HG03442 (cell line): ENCODE data around the gene ITPK1.
A peak's percentile ranks its signal among the peaks of the same experiment; 100 is the strongest.
"Not testable (repeated sequence)": the region's sequence is repeated elsewhere in the genome, so short reads cannot be mapped to it uniquely, and the experiment has no call there.

Experiments used
- ATAC-seq: cut with Tn5 transposase; IDR thresholded peaks from one replicate; pipeline ENCODE4 v1.9.1; 2021; ENCODE audit warnings: mild to moderate bottlenecking, moderate library complexity; ENCODE audit not compliant: unreplicated experiment

Gene ITPK1

DNA sequence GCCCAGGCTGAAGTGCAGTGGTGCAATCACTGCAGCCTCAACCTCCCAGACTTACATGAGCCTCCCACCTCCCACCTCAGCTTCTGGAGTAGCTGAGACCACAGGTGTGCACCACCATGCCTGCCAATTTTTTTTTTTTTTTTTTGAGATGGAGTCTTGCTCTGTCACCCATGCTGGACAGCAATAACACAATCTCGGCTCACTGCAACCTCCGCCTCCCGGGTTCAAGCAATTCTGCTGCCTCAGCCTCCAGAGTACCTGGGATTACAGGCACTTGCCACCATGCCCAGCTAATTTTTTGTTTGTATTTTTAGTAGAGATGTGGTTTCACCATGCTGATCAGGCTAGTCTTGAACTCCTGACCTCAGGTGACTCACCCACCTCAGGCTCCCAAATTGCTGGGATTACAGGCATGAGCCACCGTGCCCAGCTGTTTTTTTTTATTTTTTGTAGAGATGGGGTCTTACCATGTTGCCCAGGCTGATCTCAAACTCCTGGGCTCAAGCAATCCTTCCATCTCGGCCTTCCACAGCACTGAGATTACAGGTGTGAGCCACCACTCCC is 15.6 kb upstream of the ITPK1 start:
- not testable (repeated sequence) for ATAC-seq

DNA sequence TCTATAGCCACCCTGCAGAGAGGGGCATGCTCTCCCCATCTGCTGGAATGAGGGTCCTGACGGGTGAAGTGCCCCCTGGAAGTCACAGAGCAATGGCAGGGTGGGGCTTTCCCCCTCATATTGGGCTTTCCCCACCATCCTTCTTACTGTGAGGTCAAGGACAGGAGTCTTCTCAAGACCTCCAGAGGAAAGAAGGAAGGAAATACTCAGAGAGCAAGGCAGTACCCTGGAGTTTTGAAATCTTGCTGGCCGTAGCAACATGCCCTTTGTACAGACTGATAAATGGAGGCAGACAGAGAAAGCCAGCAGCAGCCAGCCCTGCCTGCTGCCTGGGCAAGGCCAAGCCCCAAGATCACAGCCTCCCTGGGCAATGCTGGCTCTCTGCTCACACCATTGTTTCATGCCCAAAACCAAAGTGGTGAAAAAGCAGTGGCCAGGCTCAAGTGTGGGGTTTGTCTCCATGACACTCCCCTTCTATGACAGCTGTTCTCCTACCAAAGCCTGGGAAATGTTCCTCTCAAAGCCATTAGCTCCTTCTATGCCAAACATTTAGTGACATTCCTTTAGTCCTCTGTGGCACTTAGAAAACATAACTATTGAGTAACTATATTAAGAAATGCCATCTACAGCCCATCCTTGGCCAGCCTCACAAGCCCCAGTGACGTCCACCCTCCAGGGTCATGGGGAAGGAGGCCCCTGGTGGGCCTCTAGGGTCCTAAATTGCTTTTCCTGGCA is 13.2 kb upstream of the ITPK1 start:
- ATAC-seq, result no peak

DNA sequence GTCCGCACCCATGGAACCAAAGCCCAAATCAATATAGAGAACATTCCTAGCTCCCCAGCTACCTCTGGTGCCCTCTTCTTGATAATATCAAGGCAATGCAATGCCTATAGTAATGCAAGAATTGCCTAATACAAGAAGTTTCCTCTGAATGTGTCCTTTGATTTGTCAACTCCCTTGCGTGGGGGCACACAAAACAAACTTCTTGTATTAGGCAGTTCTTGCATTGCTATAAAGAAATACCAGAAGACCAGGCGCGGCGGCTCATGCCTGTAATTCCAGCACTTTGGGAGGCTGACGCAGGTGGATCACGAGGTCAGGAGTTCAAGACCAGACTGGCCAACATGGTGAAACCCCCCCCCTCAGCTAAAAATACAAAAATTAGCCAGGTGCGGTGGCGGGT is 10.4 kb upstream of the ITPK1 start:
- no peak for ATAC-seq

DNA sequence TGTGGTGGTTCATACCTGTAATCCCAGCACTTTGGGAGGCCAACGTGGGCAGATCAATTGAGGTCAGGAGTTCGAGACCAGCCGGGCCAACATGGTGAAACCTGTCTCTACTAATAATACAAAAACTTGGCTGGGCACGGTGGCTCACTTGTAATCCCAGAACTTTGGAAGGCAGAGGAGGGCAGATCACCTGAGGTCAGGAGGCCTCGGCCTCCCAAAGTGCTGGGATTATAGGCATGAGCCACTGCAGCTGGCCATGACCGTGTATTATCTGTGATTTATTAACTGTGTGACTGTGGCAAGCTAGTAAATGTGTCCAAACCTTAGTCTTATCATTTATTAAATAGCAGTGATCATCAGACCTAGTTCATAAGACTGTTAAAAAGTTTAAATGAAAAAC is 7.1 kb upstream of the ITPK1 start:
- ATAC-seq, result no peak

DNA sequence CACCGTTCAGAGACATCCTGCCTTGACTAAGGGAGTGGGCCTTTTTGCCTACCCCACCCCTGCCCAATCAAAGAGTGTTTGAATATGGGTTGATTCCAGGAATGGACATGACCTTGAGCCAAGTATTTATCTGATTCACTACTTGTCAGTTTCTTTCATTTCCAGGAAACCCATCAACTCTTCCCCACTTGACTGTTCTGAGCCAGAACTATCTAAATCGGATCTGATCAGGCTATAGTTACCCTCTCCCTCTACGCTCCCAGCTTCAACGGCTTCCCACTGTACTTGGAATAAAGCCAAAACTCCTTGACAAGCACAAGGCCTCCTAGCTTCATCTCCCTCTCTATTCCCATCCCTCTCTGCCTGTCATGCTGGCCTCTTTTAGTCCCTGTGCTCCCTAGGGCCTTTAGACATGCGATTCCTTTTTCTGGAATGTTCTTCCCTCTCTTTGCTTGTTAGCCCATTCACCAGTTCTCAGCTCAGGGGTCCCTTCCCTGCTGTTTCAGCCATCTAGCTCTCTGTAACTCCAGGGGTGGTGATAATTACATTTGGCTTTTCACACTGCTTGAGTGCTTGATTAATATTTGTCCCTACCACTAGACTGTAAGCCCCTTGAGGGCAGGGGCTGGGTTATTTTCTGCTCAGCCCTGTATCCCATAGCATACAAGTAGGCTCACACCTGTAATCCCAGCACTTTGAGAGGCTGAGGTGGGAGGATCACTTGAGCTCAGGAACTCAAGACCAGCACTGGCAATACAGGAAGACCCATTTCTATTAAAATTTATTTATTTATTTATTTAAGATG is 5.5 kb upstream of the ITPK1 start:
- ATAC-seq, result no peak

DNA sequence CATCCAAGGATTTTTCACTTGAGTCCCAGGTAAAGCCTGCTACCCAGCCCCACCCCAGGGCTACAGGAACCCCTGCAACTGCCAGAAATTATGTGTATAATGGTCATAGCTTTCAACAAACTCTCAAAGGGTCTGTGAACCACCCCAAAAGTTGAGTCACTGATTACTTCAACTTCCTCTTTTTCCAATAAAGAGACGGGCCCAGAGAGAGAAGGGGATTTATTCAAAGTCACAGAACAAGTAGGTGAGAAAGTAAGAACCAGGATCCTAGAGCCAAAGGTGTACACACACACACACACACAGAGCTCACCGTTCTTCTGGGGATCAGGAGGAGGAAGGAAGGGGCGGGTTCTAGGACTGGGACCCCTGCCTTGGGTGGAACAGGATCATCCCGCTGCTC is 4.8 kb upstream of the ITPK1 start:
- no peak for ATAC-seq

DNA sequence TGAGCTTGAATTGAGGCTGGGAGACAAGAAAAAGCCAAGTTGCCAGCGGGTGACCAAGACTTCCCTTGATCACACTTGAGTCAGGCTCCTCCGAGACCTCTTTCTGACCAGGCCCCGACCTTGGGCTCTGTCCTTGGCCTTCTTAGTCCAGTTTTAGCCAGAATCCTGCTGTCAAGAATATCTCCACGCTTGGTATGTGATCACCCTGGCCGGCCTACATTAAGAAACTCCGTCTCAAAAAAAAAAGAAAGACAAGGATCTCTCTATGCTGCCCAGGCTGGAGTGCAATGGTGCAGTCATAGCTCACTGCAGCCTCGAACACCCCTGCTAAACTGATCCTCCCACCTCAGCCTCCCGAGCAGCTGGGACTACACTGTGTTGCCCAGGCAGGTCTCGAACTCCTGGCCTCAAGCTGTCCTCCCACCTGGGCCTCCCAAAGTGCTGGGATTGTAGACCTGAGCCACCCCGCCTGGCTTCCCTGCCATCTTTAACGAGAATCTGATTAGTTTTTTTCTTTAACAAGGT is 1.0 kb upstream of the ITPK1 start:
- no peak for ATAC-seq

DNA sequence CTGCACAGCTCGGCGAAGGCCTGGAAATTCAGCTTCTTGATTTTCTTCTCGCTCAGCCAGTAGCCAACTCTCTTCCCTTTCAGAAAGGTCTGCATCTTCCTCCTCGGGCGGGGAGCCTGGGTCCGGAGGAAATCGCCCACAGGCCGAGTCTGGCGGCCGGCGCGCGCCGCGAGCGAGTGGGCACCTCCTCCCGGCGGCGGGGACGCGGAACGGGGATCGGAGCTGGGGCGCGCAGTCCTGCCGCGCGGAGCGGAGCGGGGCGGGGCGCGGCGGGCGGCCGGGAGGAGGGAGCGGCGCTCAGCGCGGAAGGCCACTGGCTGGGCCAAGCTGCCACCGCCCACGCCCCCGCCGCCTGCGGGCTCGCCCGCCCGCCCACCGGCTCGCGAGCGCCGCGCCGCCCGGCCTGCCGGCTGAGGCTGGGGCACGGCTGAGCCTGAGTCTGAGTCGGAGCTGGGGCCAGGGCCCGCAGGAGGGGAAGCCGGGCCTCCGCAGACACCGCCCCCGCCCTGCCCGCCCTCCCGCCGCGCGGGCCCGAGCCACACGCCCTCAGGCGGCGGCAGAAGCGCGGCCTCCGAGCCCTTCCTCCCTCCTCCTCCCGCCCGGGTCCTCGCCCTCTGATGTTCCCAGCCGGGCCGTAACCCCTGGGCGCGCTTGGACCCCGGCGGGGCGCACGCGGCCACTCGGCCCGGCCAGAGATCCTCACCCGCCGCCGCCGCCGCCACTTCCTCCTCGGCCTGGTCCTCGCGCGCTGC is 480 bp downstream of the ITPK1 start:
- ATAC-seq, result peak; percentile 74

DNA sequence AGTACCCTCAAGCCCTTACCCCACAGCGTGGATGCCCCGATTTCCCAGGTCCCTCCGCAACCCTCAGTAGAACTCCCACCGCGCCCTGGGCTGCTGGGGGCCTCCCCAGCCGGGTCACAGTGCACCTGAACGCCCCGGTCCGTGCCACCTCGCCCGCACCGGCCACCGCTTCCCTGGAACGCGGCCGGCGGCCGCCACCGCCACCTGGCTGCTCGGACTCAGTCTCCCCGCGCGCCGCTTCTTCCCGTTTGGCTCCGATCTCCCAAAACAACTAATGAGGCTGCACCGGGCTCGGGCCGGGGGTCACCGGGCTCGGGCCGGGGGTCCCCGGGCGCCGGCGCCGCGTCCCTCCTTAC is 1.0 kb downstream of the ITPK1 start:
- ATAC-seq, result no peak

DNA sequence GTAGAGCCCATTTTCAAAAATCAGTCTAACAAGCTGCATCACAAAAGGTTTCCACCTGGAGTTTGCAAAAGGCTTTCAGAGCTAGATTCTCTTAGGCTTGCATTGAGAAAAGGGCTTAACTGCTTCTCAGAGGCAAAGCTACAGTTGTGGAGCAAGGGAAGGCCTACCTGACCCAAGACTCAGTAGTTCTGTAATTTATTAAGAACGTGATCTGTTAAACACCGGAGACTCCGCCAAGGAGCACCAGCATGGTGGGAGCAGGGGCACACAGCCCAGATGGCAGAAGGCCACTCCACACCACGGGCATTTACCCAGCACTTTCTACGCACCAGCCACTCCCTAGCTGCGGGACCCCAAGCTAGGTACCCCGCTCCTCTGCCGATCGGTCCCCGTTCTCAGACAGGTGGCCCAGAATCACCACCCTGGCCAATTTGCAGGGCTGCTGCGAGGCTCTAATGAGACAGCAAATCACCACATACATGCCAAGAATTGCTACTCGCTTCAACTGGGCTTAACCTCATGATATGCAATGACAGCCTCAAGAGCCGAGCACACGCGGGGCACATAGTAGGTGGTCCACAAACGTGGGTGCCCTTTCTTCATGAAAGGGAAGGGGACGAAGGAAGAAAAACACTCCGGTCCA is 1.5 kb downstream of the ITPK1 start:
- ATAC-seq, result no peak

DNA sequence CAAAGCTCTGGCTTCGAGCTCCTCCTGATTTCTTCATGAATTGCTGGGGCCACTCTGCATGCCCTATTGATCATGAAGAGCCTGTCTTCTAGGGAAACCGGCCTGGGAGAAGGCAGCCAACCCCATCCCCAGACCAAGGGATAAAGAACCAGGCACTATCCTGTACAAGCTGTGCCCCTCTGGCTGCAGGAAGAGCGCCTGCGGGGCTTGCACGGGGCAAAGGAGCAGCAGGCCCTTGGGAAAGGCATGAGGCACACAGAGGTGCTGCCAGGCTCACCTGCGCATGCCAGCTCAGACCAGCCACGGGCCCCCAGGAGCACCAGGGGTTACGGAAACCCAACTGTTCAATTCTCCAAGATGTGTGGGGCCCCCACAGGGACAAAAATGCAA is 2.1 kb downstream of the ITPK1 start:
- no peak for ATAC-seq

DNA sequence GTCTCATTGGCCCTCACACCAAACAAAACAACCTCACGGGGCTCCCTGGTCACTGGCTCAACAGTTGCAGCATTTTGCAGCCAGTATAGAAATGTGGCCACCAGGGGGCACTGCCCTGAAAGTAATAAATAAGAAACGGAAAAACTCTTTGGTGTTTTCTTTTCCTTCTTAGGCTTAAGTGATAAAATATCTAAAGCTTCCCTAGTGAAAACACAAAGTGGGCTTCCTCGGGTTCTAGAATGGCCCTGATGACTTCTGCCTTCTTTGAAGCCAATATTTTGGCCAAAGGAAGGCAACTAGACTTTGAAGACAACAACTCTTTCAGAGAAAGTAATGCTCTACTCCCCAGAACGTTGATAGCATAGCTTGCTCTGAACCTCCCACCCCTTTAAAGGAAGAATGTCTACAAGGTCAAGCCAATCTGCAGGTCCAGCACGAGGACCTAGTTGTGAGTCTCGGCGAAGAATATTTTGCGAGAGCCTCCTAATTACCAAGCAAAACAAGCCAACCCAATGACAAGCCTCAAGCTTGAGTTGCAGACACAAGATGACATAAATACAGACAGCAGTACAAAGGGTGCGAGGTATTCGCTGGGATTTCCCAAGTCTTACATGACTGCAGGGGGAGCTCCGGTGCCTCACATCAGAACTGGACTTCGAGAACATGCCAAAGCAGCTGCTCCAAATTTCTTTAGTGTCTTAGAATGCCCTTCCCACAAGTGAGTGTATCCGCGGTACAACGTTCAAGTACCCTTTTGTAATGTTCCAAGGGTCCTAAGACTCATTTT is 2.6 kb downstream of the ITPK1 start:
- ATAC-seq, result no peak

DNA sequence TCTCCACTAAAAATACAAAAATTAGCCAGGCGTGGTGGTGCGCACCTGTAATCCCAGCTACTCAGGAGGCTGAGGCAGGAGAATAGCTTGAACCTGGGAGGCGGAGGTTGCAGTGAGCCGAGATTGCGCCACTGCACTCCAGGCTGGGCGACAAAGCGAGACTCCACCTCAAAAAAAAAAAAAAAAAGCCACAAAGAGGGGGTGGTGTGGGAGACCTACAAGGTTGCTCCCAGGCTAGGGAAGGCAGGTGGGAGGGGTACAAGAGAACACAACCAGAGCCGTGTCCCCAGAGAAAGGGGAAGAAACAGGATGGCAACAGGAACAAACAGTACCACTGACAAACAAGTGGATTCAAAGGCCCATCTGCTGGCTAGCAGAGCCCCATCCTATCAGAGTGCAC is 4.2 kb downstream of the ITPK1 start:
- not testable (repeated sequence) for ATAC-seq

DNA sequence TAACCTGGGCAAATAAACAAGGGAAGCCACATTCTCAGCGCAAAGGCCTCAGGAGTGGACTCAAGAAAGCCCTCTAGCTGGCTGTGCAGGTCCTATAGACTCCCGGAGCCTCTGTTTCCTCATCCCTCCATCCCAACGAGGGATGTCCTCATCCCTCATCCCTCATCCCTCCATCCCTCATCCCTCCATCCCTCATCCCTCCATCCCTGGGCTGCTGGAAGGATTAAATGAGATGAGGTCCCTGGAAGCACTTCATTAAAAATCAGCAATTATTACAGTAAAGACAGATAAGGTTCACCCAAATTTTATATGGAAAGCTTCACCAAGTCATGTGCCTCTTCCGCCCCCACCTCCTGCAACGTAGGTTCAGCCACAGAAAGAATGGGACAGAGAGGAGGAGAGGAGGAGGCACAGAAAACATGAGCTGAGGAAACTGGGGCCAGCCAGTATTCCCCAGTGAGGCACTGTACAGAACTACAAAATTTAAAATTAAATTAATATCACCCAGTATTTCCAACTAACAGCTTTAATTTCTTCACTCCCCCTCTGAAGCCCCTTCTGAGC is 4.8 kb downstream of the ITPK1 start:
- no peak for ATAC-seq

DNA sequence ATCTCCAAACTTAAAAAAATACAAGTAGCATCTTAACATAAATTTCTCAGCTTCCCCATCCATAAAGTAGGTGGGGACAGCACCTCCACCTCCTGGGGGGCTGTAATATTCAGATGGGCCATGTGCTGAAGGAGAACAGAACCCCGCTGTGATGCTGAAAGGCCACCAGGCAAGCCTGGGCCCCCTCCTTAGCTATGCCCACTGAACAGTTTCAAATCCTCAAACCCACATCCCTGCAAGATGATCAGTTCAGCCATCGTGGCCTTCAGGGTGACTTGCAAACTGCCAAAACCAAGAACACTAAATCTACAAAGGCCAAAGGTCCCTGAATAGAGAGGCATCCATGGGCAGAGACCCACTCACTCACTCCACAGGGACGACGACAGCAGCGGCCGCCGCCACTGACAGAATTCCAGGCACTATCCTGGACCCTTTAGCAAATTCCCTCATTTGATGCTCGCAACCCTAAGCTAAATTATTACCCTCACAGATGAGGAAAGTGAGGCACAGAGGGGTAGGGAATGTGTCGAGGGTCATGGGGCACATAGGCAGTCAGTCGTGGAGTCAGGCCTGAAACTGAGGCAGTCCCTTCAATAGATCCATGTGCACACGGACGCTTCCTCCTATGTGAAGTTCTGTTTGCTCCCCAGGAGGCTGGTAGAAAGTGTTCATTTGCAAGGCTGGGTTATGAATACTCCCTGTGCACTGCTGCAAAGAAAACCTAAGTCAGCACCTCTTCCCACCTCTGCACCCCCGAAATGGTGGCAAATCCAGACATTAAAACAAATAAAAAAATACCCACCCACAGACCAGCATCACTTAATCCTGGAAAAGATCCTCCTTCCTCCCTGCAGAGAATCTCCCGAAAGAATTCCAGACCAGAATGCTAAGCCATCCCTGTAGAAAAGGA is 5.9 kb downstream of the ITPK1 start:
- ATAC-seq, result no peak

DNA sequence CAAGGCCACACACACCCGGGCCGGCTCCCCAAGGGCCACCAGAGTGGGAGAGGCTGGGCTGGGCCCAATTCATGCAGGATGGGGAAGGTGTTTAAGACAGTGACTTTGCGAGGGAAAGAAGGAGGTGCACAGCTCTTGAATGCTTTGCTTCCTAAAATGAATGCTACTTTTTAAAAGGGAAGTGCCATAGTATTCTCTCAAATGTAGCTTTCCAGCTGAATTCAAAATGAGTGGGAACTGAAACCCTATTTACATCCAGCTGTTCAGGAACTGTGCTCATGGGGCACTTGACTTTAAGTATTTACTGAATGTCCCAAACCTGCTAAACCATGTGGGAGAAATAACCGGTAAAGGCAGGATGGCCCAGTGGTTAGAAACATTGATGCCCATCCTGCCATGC is 7.6 kb downstream of the ITPK1 start:
- ATAC-seq, result no peak

DNA sequence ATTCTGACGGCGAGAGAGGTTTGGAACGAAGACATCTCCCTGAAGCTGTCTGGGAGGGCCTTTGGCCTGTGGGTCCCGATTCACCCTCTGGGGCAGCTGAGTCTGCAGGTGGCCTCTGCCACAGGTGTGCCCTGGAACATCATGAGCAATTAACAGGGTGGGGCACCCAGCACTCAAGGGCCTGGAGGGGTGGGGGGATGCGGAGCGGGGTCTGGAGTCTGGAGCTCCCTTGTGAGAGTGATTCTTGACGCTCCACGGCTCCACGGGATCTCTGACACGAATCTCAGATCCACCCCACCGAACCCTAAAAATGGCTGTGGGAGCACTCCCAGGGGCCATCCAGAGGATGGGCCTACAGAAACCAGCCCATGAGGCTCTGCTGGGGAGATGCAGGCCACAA is 8.3 kb downstream of the ITPK1 start:
- ATAC-seq, result no peak

DNA sequence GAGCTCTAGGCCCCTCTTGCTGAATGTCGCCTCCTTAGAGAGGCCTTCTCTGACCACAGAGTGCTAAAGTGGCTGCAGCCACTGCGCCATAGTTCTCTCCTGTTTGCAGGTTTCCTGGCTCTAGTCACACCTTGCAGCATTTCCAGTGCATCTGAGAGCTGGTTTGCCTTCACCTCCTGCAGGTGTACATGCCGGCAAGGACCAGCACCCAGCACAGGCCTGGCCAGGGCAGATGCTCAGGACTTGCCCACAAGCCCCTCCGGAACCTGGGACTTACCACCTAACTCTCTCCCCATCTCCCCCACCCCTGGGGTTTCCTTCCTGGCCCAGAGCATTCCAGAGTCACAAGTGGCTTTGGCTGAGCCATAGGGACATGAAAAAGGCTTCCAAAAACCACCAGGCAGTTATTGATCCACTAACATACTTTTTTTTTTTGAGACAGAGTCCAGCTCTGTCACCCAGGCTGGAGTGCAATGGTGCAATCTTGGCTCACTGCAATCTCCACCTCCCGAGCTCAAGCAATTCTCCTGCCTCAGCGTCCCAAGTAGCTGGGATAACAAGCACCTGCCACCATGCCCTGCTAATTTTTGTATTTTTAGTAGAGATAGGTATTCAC is 9.1 kb downstream of the ITPK1 start:
- no peak for ATAC-seq
